SK-N-SH treated with all-trans-retinoic acid at 6 μM for 48 hours (cell line): Measurements from ENCODE around the gene IFT25.

Source experiments
- BACH2 ChIP-seq: fragments of 250-450 bp; sonication (Bioruptor Pico); IDR thresholded peaks from 2 replicates; pipeline ENCODE4 v1.9.0; 2021; ENCODE audit warnings: mild to moderate bottlenecking, borderline replicate concordance
- GLIS3 ChIP-seq: fragments of 250-450 bp; sonication (Bioruptor Pico); IDR thresholded peaks from 2 replicates; pipeline ENCODE4 v1.5.0; 2020; ENCODE audit warnings: mild to moderate bottlenecking, moderate library complexity
- TCF4 ChIP-seq: fragments of 250-450 bp; sonication (Bioruptor Pico); IDR thresholded peaks from 2 replicates; pipeline ENCODE4 v1.8.0; 2021; ENCODE audit warnings: mild to moderate bottlenecking, moderate library complexity, borderline replicate concordance
- ZFP3 ChIP-seq: fragments of 250-450 bp; sonication (Bioruptor Pico); IDR thresholded peaks from 2 replicates; pipeline ENCODE4 v1.5.0; 2020; ENCODE audit warnings: mild to moderate bottlenecking, moderate library complexity
- TF ChIP-seq, protein P1 (sequence below): fragments of 250-450 bp; sonication (Bioruptor Pico); IDR thresholded peaks from 2 replicates; pipeline ENCODE4 v1.8.0; 2020; ENCODE audit warnings: mild to moderate bottlenecking, moderate library complexity, borderline replicate concordance

GRCh38 chr1:53931523-53931922, 14.0 kb downstream of the IFT25 start:
- no peak for TF ChIP-seq BACH2 (CRISPR knock-in tag)
- no peak for TF ChIP-seq GLIS3 (CRISPR knock-in tag)
- no peak for TF ChIP-seq ZFP3 (CRISPR knock-in tag)
- TF ChIP-seq, protein P1, sequence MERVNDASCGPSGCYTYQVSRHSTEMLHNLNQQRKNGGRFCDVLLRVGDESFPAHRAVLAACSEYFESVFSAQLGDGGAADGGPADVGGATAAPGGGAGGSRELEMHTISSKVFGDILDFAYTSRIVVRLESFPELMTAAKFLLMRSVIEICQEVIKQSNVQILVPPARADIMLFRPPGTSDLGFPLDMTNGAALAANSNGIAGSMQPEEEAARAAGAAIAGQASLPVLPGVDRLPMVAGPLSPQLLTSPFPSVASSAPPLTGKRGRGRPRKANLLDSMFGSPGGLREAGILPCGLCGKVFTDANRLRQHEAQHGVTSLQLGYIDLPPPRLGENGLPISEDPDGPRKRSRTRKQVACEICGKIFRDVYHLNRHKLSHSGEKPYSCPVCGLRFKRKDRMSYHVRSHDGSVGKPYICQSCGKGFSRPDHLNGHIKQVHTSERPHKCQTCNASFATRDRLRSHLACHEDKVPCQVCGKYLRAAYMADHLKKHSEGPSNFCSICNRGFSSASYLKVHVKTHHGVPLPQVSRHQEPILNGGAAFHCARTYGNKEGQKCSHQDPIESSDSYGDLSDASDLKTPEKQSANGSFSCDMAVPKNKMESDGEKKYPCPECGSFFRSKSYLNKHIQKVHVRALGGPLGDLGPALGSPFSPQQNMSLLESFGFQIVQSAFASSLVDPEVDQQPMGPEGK = no peak
- no peak for TF ChIP-seq TCF4 (CRISPR knock-in tag)
